LNCaP clone FGC (cell line): ENCODE measurements around the gene HMGN3.

ENCODE experiments used
- DNase-seq: peaks from one replicate; pipeline ENCODE4 v3.0.0-alpha.2; 2011; ENCODE audit warnings: low read depth
- H3K4me3 ChIP-seq: 2 replicates; pipeline ENCODE4 v1.5.1; 2011; ENCODE audit warnings: mild to moderate bottlenecking, low read depth, low read length, control low read depth
- TF ChIP-seq, protein P1 (sequence below): IDR thresholded peaks from 2 replicates; pipeline ENCODE4 v1.5.1; 2012; ENCODE audit warnings: mild to moderate bottlenecking; ENCODE audit not compliant: control insufficient read depth, insufficient read depth; ENCODE audit errors: extremely low read depth

The HMGN3 gene

DNA sequence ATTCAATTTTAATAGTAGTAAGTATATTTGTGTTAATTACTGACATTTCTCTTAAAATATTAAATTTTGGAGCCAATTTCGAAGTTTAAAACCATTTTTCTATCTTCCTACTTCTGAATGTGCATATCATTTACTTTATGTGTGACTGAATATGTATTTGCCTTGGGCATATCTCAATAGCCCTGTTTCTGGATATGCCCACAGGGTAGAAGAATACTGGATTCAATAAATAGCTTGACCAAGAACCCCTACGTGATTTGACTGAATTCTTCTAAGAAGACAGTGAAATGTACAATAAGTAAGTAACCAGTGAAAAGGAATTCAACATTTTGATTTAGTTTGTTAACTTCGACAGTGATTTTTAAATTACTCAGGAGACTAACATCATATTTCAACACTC lies 7.8 kb downstream of the HMGN3 start:
- no peak overlapping the region for H3K4me3 ChIP-seq
- DNase-seq: no peak
- TF ChIP-seq, protein P1, sequence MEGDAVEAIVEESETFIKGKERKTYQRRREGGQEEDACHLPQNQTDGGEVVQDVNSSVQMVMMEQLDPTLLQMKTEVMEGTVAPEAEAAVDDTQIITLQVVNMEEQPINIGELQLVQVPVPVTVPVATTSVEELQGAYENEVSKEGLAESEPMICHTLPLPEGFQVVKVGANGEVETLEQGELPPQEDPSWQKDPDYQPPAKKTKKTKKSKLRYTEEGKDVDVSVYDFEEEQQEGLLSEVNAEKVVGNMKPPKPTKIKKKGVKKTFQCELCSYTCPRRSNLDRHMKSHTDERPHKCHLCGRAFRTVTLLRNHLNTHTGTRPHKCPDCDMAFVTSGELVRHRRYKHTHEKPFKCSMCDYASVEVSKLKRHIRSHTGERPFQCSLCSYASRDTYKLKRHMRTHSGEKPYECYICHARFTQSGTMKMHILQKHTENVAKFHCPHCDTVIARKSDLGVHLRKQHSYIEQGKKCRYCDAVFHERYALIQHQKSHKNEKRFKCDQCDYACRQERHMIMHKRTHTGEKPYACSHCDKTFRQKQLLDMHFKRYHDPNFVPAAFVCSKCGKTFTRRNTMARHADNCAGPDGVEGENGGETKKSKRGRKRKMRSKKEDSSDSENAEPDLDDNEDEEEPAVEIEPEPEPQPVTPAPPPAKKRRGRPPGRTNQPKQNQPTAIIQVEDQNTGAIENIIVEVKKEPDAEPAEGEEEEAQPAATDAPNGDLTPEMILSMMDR: no peak

DNA sequence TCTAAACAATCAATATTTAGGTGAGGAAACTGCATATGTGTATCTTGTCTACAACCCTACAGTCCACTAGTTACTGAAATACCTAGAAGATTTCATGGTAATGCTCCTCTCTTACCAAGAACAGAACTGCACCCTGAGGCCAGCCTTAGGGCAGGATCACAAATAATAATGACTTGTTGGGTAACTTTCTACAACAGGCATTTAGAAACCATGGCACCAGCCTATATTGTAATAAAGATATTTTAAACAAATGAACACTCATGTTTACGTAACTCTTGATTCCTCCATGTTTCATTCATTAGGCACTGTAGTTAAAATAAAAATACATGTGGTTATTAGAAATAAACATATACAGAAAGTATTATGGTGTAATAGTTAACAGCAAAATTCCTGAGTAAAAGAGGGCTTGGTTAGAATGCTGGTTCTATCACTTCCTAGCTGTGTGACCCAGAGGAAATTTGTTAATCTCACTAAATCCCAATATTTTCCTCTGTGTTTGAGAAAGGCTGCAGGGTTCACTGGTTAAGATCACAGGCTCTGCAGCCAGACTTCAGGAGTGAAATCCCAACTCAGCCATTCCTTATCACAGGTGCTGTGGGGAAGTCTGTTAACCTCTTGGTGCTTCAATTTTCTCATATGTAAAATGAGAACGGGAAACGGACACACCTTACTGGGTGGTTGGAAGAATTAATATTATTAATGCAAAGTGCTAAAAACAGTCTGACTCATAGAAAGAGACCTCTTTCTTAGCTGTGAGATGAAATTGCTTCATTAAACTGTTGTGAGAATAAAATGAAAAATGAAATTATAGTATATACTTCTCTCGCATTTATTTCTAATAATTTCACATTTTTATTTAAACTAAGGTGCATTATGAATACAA lies 8.5 kb downstream of the HMGN3 start:
- TF ChIP-seq, protein P1: no peak
- H3K4me3 ChIP-seq: no peak overlapping the region
- no peak for DNase-seq

DNA sequence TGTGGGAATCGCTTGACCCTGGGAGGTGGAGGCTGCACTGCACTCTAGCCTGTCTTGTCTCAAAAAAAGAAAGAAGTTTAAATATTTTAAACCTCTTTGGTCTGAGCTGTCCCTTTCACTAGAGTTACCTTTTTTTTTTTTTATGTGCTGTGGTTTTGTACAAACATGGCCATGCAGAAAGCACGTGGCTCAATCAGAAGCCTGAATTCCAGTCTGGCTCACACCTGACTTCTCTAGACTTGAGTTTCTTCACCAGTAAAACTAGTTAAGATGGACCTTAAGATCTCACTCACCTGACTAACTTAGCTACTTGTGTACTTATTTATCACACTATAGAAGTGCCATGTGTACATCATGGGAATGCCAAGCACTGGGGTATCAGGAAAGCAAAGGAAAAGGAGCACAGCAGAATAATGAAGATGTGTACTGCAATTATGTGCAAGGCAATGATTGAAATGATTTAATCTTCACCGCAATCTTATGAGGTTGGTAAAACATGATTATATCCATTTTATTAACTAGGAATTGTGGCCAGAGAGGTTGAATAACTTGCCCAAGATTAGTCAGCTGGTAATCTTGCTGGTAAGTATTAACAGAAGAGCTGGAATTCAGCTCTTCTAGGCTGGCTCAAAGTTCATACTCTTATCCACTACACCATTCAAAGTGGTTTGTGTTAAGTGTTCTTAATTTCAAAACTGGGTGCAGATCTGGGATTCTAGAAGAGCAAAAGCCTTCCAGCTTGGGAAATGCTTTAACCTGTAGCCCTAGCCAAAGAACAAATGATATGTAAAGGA lies 10.7 kb downstream of the HMGN3 start:
- TF ChIP-seq, protein P1: no peak
- no peak for DNase-seq
- no peak overlapping the region for H3K4me3 ChIP-seq

DNA sequence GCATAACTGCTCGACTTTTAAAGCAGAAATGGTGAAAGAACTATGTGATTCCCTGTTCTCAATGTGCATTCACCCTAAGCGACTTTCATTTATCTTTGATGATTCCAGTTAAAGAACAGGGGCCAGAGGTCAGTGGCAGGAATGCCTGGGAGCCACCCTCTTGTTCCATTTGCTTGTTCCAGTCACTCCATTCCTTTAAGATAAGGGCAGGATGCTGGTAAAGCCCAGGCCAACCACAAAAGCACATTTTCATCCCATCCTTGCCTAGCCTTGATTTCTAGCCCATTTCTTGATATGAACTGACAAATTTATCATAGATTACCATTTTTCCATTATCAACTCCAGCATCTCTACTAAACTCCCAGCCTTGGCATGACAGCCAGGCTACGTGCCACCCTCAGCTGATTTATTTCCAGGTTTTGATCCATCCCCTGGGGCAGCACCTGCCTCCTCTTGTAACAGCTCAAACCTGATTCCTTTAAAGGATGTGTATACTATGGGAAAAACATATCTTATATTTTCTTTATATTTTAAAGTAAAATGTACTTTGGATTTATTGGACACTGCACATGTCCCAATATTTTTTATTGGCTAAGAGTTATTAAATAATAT lies 19.2 kb downstream of the HMGN3 start:
- H3K4me3 ChIP-seq: no peak overlapping the region
- TF ChIP-seq, protein P1: no peak
- no peak for DNase-seq

DNA sequence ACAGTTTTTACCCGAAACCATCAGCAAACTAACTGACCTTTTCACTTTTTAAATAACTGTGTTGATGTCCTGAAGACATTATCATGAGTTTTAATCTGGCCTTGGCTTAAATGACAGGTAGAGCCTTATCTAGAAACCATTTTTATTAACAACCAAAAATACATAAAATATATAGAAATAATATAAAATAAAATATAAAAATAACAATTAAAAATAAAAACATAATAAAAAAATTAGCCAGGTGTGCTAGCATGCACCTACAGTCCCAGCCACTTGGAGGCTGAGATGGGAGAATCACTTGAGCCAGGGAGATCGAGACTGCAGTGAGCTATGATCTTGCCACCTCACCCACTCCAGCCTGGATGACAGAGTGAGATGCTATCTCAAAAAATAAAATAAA lies 21.6 kb downstream of the HMGN3 start:
- TF ChIP-seq, protein P1: no peak
- DNase-seq: no peak
- no peak overlapping the region for H3K4me3 ChIP-seq

DNA sequence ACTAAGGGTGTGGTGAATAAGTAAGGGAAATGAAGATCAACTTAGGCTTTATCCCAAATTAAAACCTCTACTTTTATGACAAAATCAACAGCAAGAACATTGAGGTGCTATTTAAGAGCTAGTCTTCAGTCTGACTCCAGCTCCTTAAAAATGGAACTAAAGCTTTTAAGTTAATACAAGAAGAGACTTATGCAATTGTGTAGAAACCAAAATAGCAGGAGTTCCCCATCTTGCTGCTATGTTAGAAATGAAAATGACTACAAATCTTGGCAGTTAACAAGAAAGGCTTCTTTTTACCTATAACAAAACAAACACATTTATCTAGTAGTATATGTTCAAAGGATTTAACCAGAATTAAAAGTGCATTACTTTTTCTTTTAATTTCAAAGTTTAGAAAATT lies 25.7 kb downstream of the HMGN3 start:
- TF ChIP-seq, protein P1: no peak
- no peak for DNase-seq

More for the DNA sequence above, 25.7 kb downstream of the HMGN3 start:
- H3K4me3 ChIP-seq: no peak overlapping the region
